ENCODE data around the gene SPAG17.
"Not testable (repeated sequence)": the region's sequence is repeated elsewhere in the genome, so short reads cannot be mapped to it uniquely, and the experiment has no call there.

The SPAG17 gene

GRCh38 chr1:117981455-117982192 is 203.4 kb downstream of the SPAG17 start:
- no peak for DNase-seq (ENCODE audit: low read depth, low spot score)

GRCh38 chr1:117976381-117976780 is 208.6 kb downstream of the SPAG17 start:
- no peak for DNase-seq (ENCODE audit: low read depth, low spot score)

DNA sequence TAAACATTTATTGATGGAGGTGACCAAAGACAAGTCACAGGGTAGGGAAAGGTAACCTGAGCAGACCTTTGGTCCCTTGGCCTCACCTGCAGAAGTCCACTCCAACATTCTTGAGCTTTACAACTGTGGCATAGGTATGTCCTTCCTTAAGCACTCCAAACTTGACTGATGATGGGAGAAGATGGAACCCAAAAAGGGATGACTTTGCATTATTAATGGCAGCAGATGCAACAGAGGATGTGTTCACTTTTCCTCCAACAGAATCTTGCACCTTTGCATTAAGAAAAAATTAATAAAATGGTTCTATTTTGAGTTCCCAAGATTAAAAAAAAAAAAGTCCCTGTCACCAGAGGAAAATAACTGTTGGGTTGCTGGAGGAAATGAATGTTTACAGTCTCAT is 213.3 kb downstream of the SPAG17 start:
- no peak for DNase-seq (ENCODE audit: low read depth, low spot score)

DNA sequence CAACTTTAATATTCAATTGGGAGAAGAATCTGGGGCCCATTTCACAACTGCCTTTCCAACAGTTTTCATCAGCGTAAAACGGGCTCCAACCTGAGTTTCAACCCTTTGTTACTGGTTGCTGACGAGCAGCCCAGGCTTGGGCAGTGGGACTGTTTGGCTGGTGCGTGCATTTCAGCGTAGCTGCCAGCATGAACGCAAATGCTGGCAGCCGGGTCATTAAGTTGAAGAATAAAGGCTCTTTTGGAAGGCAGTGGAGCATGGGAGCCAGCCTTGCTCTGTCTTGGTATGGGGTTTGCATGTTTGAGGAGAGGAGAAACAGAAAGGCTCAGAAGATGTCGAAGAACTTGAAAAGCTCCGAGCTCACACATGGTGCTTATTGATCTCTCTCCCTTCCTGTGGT is 214.8 kb downstream of the SPAG17 start:
- DNase-seq (ENCODE audit: low read depth, low spot score) = no peak

GRCh38 chr1:117967881-117968280 is 217.1 kb downstream of the SPAG17 start:
- no peak for DNase-seq (ENCODE audit: low read depth, low spot score)

DNA sequence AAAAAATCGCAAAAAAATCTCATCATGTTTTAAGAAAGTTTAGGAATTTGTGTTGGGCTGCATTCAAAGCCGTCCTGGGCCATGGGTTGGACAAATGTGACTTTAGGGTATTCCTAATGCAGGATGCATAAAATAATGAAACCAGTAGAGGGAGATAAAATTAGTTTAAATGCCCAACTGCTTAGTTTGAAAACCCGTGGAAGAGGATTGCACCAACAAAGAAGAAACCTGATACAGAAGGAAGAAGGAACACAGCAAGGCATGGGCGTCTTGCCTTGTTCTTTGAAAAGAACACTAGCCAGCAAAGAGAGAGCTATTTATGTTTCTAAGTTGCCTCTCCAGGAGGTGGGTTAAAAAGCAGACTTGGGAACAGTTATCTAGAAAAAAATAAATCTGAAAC is 217.6 kb downstream of the SPAG17 start:
- DNase-seq (ENCODE audit: low read depth, low spot score) = no peak

DNA sequence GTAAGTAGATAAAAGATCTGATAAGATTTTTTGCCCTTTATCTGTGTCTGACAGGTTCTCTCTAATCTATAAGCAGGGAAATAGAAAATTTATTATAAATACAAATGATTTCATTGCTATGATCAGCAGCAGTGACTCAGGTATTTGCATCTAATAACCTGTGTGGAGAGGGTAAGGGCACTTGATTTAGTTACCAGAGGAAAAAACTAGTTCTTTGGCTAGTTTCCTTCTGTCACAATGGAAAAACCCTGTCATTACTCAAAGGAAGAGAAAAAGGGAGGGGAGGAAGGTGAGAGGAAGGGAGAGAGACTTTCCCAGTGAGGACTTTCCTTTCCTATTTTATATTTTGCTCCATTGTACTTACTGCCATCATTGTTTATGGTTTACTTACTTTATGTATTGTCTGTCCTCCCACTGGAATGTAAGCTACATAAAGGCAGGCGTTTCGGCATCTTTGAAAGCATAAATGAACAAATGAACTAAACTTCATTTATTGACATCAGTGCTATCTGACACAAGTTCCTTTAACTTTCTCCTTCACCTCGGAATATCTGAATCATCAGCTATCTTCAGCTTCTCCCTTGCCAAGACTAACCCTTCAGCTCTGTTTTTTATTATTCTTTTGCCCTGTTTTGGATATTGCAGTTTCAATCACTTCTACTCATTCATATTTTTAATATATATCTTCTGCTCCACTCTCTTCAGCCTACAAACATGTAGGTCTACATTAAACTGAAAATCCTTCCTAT is 220.6 kb downstream of the SPAG17 start:
- no peak for DNase-seq (ENCODE audit: low read depth, low spot score)

GRCh38 chr1:117959364-117959763 is 225.7 kb downstream of the SPAG17 start:
- DNase-seq (ENCODE audit: low read depth, low spot score) = no peak

GRCh38 chr1:117952386-117952785 is 232.6 kb downstream of the SPAG17 start:
- no peak for DNase-seq (ENCODE audit: low read depth, low spot score)

GRCh38 chr1:117942293-117942692 is 242.7 kb downstream of the SPAG17 start:
- no peak for DNase-seq (ENCODE audit: low read depth, low spot score)

DNA sequence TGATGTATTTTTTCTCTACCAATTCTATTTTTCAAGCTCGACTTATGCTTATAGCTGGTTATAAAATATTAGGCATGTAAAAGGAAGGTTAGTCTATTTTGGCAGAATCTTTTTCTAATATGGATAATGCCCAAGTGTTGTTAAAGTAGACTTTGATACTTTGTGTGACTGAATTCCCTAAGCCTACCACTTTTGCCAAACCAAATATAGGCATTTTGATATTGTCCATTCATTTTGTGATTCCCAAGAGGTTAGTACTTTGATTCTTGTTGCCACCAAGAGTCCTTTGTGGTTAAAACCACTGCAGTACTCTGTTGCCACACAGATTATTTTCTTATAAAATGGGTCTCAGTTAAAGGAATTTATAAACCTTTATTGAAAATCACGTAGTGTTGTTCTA is 251.3 kb downstream of the SPAG17 start:
- no peak for DNase-seq (ENCODE audit: low read depth, low spot score)

DNA sequence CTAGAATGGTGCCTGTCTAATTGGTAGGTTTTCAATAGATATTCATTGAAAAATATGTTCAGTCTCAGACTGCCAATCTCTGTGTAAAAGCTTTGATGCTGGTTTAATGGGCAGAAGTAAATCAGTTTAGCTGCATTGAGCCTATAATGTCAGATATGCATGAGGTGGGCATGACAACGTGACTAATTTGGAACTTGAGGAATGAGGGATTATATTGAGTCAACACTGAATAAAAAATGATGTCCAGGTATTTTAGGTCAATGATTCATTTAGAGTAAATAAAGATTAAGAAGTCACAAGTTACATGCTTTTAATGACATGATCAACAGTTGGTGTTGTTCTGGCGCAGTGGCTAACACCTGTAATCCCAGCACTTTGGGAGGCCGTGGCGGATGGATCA is 252.5 kb downstream of the SPAG17 start:
- DNase-seq (ENCODE audit: low read depth, low spot score) = no peak

DNA sequence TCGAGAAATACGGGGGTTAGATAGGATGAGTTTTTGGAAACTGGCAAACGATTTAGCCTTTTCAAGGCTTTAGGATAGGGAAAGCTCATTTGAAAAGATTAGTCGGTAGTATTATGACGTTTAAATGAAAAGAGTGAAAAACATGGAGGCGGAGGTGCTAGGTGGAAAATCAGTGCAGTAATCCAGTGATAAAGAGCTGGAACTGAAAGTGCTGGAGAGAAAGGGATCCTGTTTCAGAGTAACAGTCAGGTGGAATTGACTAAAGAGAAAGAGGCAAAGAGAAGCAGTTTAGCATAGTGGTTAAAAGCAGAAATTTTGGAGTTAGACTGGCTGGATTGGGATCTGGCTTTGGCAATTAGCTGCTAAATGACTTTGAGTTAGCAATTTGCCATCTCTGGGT is 254.5 kb downstream of the SPAG17 start:
- DNase-seq (ENCODE audit: low read depth, low spot score) = peak; percentile 2

- no peak for DNase-seq (ENCODE audit: low read depth, low spot score)
Measured at GRCh38 chr1:117930173-117930447, 254.9 kb downstream of the SPAG17 start.

DNA sequence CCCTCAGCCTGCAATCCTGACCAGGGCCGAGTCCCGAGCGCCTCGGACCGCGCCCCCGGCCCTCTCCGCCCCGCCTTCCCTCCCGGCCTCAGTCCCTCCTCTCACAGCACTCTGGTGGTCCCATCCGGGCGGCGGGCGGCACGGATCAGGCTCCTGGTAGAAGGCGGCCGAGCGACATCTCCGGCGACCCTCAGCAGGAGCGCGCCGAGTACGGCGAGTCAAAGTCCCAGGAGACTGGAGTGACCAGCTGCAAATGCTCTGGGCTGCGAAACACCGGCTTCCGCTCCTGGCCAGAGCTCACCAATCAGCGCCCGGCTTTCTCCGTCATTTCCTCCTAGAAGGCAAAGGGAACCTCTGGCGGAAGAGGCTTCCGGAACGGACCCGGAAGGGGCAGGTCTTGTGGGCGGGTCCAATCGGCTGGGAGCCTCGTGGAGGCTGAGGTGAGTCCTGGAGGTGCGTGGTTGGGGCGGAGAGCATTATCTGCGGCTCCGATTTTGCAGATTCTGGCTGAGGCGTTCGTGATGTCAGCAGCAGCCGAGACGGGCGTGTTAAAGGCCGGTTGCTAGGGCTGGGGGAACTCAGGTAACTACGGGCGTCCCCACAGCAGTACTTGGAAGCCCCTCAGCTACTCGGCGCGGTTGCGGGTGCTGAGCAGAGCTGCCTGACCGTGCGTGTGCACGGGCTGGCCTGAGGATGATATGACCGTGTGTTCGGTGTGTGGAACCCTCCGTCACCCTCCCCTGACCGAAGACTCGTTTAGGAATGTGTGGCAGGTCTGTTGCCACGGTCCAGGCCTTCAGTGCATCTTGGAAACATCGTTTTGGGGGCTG is 255.5 kb downstream of the SPAG17 start, which contains the start of the genes GDAP2 and WDR3:
Gene GDAP2, minus strand, starts transcription at position 279 of the 830 bp plus-strand sequence. CDS start 9,264 bp downstream, outside the sequence.
Gene WDR3, plus strand, starts transcription at position 397 of the 830 bp plus-strand sequence. CDS start 3,581 bp downstream, outside the sequence.
- DNase-seq (ENCODE audit: low read depth, low spot score) = peak; percentile 98

DNA sequence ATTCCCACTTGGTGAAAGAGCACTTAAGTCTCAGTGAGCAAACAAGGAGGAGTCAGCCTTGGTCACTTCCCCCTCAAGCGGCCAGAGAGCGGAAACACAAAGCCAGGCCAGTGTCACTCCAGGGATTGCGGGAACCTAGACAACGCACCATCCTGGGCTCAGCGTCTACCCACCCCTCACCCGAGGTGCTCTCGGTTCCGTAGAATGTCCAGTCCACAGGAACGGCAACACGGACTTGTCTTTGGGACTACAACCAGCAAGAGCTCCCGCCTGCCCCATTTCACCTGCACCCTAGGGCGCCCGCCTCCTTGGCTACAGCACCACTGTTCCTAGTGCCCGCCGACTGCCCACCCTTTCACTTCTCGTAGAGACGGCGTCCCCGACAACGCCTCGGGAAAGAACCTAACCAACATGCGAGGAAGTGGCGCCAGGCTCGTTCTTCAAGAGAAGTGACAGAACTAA is 256.1 kb downstream of the SPAG17 start:
- DNase-seq (ENCODE audit: low read depth, low spot score) = peak; percentile 73

GRCh38 chr1:117925981-117926380 is 259.0 kb downstream of the SPAG17 start:
- DNase-seq (ENCODE audit: low read depth, low spot score) = no peak

GRCh38 chr1:117922717-117923116 is 262.3 kb downstream of the SPAG17 start:
- DNase-seq (ENCODE audit: low read depth, low spot score) = not testable (repeated sequence)

DNA sequence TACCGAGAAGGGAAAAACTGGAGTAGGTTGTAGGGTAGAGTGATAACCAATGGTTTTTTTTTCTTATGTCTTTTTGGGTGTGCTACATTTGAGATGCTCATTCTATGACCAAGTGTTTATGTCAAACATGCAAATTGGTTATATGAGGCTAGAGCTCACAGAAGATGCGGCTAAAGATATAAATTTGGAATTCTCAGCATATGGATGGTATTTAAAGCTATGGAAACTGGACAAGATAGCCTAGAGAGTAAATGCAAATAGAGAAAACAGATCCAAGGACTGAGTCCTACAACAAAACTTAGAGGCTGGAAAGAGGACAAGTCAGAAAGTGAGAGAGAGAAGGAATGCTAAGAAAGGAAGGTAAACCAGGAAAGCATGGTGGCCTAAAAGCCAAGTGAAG is 263.0 kb downstream of the SPAG17 start:
- no peak for DNase-seq (ENCODE audit: low read depth, low spot score)

- no peak for DNase-seq (ENCODE audit: low read depth, low spot score)
Measured at GRCh38 chr1:117919376-117919775, 265.7 kb downstream of the SPAG17 start.

DNA sequence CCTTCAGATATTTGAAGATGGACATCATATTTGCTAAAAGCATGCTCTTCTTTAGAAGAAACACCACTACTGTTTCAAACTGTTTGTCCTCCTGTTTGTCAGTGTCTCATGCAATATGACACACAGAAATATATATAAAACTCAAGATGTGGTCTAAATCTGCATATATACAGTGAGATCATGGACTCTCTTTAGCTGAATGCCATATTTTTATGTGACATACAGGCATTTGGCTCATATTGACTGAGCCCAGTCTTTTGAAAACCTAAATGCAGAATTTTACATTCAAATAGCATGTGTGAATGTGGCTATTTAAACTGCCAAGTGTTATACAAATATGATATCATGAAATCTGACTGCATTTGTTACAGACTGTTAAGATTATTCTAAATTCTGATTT is 274.0 kb downstream of the SPAG17 start:
- DNase-seq (ENCODE audit: low read depth, low spot score) = no peak

DNA sequence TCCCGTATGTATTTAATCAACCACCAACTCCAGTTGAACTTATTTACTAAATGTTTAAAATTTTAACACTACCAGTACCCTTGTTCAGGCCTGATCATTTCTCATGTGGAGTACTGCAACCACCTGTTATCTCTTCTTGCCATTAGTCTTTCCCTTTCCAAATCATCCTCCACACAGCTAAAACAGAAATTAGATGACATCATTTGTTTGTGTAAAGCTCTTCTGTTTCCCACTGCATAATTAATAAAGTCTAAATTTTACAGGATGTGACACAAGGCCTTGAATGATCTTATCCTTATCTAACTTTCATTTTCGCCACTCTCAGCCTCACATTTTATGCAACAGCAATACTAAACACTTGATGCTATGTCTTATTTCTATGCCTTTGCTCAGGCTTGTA is 280.0 kb downstream of the SPAG17 start:
- DNase-seq (ENCODE audit: low read depth, low spot score) = no peak

All from ELF-1 (cell line).